Stimulated activated CD8-positive, alpha-beta memory T cell treated with anti-CD3 and anti-CD28 coated beads, Interleukin-7, amount 100 ng/mL, for 4 hours (primary cell): ENCODE results near the gene PCGF2.

Experiments used
- DNase-seq, 2 donors: peaks; one replicate each; pipeline ENCODE4 v3.0.0-alpha.2; 2020; ENCODE audit warnings: low read depth in 2 of 2

Gene PCGF2

GRCh38 chr17:38703742-38704605 lies 44.2 kb downstream of the PCGF2 start:
- DNase-seq, result peak; percentile 83 to 87

- DNase-seq, result no peak
Observed at GRCh38 chr17:38702916-38703741, 45.0 kb downstream of the PCGF2 start.

- DNase-seq, result peak; percentile 75 to 81
Observed at GRCh38 chr17:38702166-38702915, 45.8 kb downstream of the PCGF2 start.

- peak; percentile 68 to 86 for DNase-seq
Observed at GRCh38 chr17:38701504-38702165, 46.5 kb downstream of the PCGF2 start.

GRCh38 chr17:38698760-38699159 lies 49.4 kb downstream of the PCGF2 start:
- no peak for DNase-seq

GRCh38 chr17:38697061-38697820 lies 50.9 kb downstream of the PCGF2 start:
- DNase-seq, result no peak

GRCh38 chr17:38693700-38694329 lies 54.3 kb downstream of the PCGF2 start:
- DNase-seq, result no peak

- DNase-seq, result no peak
Observed at GRCh38 chr17:38691154-38691553, 57.0 kb downstream of the PCGF2 start.

- DNase-seq, result no peak
Observed at GRCh38 chr17:38690386-38690785, 57.8 kb downstream of the PCGF2 start.

- no peak for DNase-seq
Observed at GRCh38 chr17:38687286-38687685, 60.9 kb downstream of the PCGF2 start.

- no peak for DNase-seq
Observed at GRCh38 chr17:38685491-38685890, 62.6 kb downstream of the PCGF2 start.
